DMS53 (cell line): Measurements from ENCODE around the gene S100A7A.
"Not testable (repeated sequence)": the region's sequence is repeated elsewhere in the genome, so short reads cannot be mapped to it uniquely, and the experiment has no call there.

Source experiments
- DNase-seq: peaks from one replicate; lab custom pipeline; 2025; lab: John Stamatoyannopoulos, UW

S100A7A gene

GRCh38 chr1:153422450-153423068 is 6.2 kb downstream of the S100A7A start:
- peak; percentile 44 for DNase-seq

- DNase-seq: no peak
Measured at GRCh38 chr1:153426809-153427208, 10.5 kb downstream of the S100A7A start.

- no peak for DNase-seq
Measured at GRCh38 chr1:153428073-153428638, 11.8 kb downstream of the S100A7A start.

GRCh38 chr1:153428791-153429190 is 12.5 kb downstream of the S100A7A start:
- DNase-seq: no peak

GRCh38 chr1:153429266-153430165 is 13.2 kb downstream of the S100A7A start:
- no peak for DNase-seq

GRCh38 chr1:153430166-153430553 is 13.8 kb downstream of the S100A7A start:
- no peak for DNase-seq

- no peak for DNase-seq
Measured at GRCh38 chr1:153430561-153430960, 14.2 kb downstream of the S100A7A start.

GRCh38 chr1:153431002-153431401 is 14.7 kb downstream of the S100A7A start:
- no peak for DNase-seq

- no peak for DNase-seq
Measured at GRCh38 chr1:153431427-153431826, 15.1 kb downstream of the S100A7A start.

- DNase-seq: no peak
Measured at GRCh38 chr1:153431928-153432327, 15.6 kb downstream of the S100A7A start.

- no peak for DNase-seq
Measured at GRCh38 chr1:153432874-153433681, 16.8 kb downstream of the S100A7A start.

GRCh38 chr1:153434746-153435455 is 18.6 kb downstream of the S100A7A start:
- DNase-seq: no peak

- DNase-seq: no peak
Measured at GRCh38 chr1:153437236-153437635, 20.9 kb downstream of the S100A7A start.

- no peak for DNase-seq
Measured at GRCh38 chr1:153438599-153438998, 22.3 kb downstream of the S100A7A start.

- DNase-seq: no peak
Measured at GRCh38 chr1:153439273-153439672, 23.0 kb downstream of the S100A7A start.

GRCh38 chr1:153441238-153441755 is 25.0 kb downstream of the S100A7A start:
- DNase-seq: peak; percentile 38

- no peak for DNase-seq
Measured at GRCh38 chr1:153443486-153443885, 27.2 kb downstream of the S100A7A start.

GRCh38 chr1:153444078-153444477 is 27.8 kb downstream of the S100A7A start:
- peak; percentile 5 for DNase-seq

GRCh38 chr1:153447498-153448170 is 31.3 kb downstream of the S100A7A start:
- DNase-seq: peak; percentile 9

GRCh38 chr1:153448851-153449250 is 32.5 kb downstream of the S100A7A start:
- not testable (repeated sequence) for DNase-seq

GRCh38 chr1:153456396-153456795 is 40.1 kb downstream of the S100A7A start:
- no peak for DNase-seq
